ENCODE measurements around the gene RYR2. TPM values are rescaled to one million over a fixed set of nuclear protein-coding genes. Genes with fewer than 3 reads are reported as not detected.

The RYR2 gene
- total RNA-seq, 2 donors from 2014 or later = 0.15 to 0.26 TPM

- H3K9me3 Mint-ChIP-seq = no peaks in the 10 kb centered on the region
- H3K27ac Mint-ChIP-seq = no peak overlapping the region
- H3K4me1 Mint-ChIP-seq = peaks cover 5% of the 10 kb centered on the region
- H3K4me3 Mint-ChIP-seq = no peak overlapping the region
- no peak for ATAC-seq (replicated peaks)
- H3K36me3 Mint-ChIP-seq (ENCODE audit: low read depth) = no peaks in the 10 kb centered on the region
- peaks cover 36% of the 10 kb centered on the region for H3K27me3 Mint-ChIP-seq
Measured at GRCh38 chr1:237042892-237043576, 1.1 kb downstream of the RYR2 start.

- Mint-ChIP-seq H3K4me3 (no peak overlapping the region), H3K4me1 (peaks cover 5% of the 10 kb centered on the region), H3K9me3 (no peaks in the 10 kb centered on the region), H3K27ac (no peak overlapping the region), H3K27me3 (peaks cover 36% of the 10 kb centered on the region), H3K36me3 (ENCODE audit: low read depth) (no peaks in the 10 kb centered on the region)
- no peak for ATAC-seq (replicated peaks)
Measured at GRCh38 chr1:237043846-237044636, 2.1 kb downstream of the RYR2 start.

- no peak for ATAC-seq (replicated peaks)
- peaks cover 37% of the 10 kb centered on the region for H3K27me3 Mint-ChIP-seq
- no peaks in the 10 kb centered on the region for H3K9me3 Mint-ChIP-seq
- H3K27ac Mint-ChIP-seq = no peak overlapping the region
- no peak overlapping the region for H3K4me3 Mint-ChIP-seq
- no peaks in the 10 kb centered on the region for H3K36me3 Mint-ChIP-seq (ENCODE audit: low read depth)
- peaks cover 5% of the 10 kb centered on the region for H3K4me1 Mint-ChIP-seq
Measured at GRCh38 chr1:237045278-237046016, 3.5 kb downstream of the RYR2 start.

GRCh38 chr1:237048803-237049202 is 6.8 kb downstream of the RYR2 start:
- Mint-ChIP-seq H3K27ac (no peak overlapping the region), H3K9me3 (no peaks in the 10 kb centered on the region), H3K4me3 (no peak overlapping the region), H3K4me1 (no peaks in the 10 kb centered on the region), H3K36me3 (ENCODE audit: low read depth) (no peaks in the 10 kb centered on the region), H3K27me3 (peaks cover 26% of the 10 kb centered on the region)
- no peak for ATAC-seq (replicated peaks)

GRCh38 chr1:237050185-237050584 is 8.2 kb downstream of the RYR2 start:
- Mint-ChIP-seq H3K27ac (no peak overlapping the region), H3K9me3 (no peaks in the 10 kb centered on the region), H3K4me1 (no peaks in the 10 kb centered on the region), H3K27me3 (peaks cover 27% of the 10 kb centered on the region), H3K36me3 (ENCODE audit: low read depth) (no peaks in the 10 kb centered on the region), H3K4me3 (no peak overlapping the region)
- ATAC-seq (replicated peaks) = no peak

- Mint-ChIP-seq H3K4me1 (no peaks in the 10 kb centered on the region), H3K27ac (no peak overlapping the region), H3K27me3 (peaks cover 29% of the 10 kb centered on the region), H3K36me3 (ENCODE audit: low read depth) (no peaks in the 10 kb centered on the region), H3K4me3 (no peak overlapping the region), H3K9me3 (no peaks in the 10 kb centered on the region)
- ATAC-seq (replicated peaks) = no peak
Measured at GRCh38 chr1:237050915-237051314, 8.9 kb downstream of the RYR2 start.

- H3K4me1 Mint-ChIP-seq = no peaks in the 10 kb centered on the region
- peaks cover 3% of the 10 kb centered on the region for H3K9me3 Mint-ChIP-seq
- no peak overlapping the region for H3K27ac Mint-ChIP-seq
- no peak for ATAC-seq (replicated peaks)
- peaks cover 32% of the 10 kb centered on the region for H3K27me3 Mint-ChIP-seq
- no peaks in the 10 kb centered on the region for H3K36me3 Mint-ChIP-seq (ENCODE audit: low read depth)
- H3K4me3 Mint-ChIP-seq = no peak overlapping the region
Measured at GRCh38 chr1:237054313-237054712, 12.3 kb downstream of the RYR2 start.

- H3K4me1 Mint-ChIP-seq = no peaks in the 10 kb centered on the region
- H3K4me3 Mint-ChIP-seq = no peak overlapping the region
- H3K9me3 Mint-ChIP-seq = peaks cover 3% of the 10 kb centered on the region
- peaks cover 23% of the 10 kb centered on the region for H3K27me3 Mint-ChIP-seq
- no peak for ATAC-seq (replicated peaks)
- no peaks in the 10 kb centered on the region for H3K36me3 Mint-ChIP-seq (ENCODE audit: low read depth)
- H3K27ac Mint-ChIP-seq = no peak overlapping the region
Measured at GRCh38 chr1:237058470-237058869, 16.5 kb downstream of the RYR2 start.

- ATAC-seq (replicated peaks) = no peak
- H3K36me3 Mint-ChIP-seq (ENCODE audit: low read depth) = no peaks in the 10 kb centered on the region
- no peaks in the 10 kb centered on the region for H3K4me1 Mint-ChIP-seq
- H3K27me3 Mint-ChIP-seq = peaks cover 23% of the 10 kb centered on the region
- no peak overlapping the region for H3K4me3 Mint-ChIP-seq
- H3K27ac Mint-ChIP-seq = no peak overlapping the region
- peaks cover 3% of the 10 kb centered on the region for H3K9me3 Mint-ChIP-seq
Measured at GRCh38 chr1:237059244-237059643, 17.3 kb downstream of the RYR2 start.

GRCh38 chr1:237062976-237063375 is 21.0 kb downstream of the RYR2 start:
- no peaks in the 10 kb centered on the region for H3K36me3 Mint-ChIP-seq (ENCODE audit: low read depth)
- no peak overlapping the region for H3K4me3 Mint-ChIP-seq
- peaks cover 19% of the 10 kb centered on the region for H3K27me3 Mint-ChIP-seq
- no peak overlapping the region for H3K27ac Mint-ChIP-seq
- no peaks in the 10 kb centered on the region for H3K4me1 Mint-ChIP-seq
- H3K9me3 Mint-ChIP-seq = no peaks in the 10 kb centered on the region
- ATAC-seq (replicated peaks) = no peak

- ATAC-seq (replicated peaks) = no peak
Measured at GRCh38 chr1:237065903-237066302, 23.9 kb downstream of the RYR2 start.

GRCh38 chr1:237070519-237070918 is 28.5 kb downstream of the RYR2 start:
- Mint-ChIP-seq H3K27me3 (peaks cover 26% of the 10 kb centered on the region), H3K4me3 (no peak overlapping the region), H3K4me1 (no peaks in the 10 kb centered on the region), H3K9me3 (peaks cover 3% of the 10 kb centered on the region), H3K27ac (no peak overlapping the region), H3K36me3 (ENCODE audit: low read depth) (no peaks in the 10 kb centered on the region)
- no peak for ATAC-seq (replicated peaks)

More at GRCh38 chr1:237065903-237066302, 23.9 kb downstream of the RYR2 start:
- H3K9me3 Mint-ChIP-seq = no peaks in the 10 kb centered on the region
- no peak overlapping the region for H3K4me3 Mint-ChIP-seq
- H3K36me3 Mint-ChIP-seq (ENCODE audit: low read depth) = no peaks in the 10 kb centered on the region
- no peaks in the 10 kb centered on the region for H3K4me1 Mint-ChIP-seq
- H3K27me3 Mint-ChIP-seq = peaks cover 27% of the 10 kb centered on the region
- no peak overlapping the region for H3K27ac Mint-ChIP-seq

GRCh38 chr1:237071641-237072420 is 29.8 kb downstream of the RYR2 start:
- Mint-ChIP-seq H3K4me1 (no peaks in the 10 kb centered on the region), H3K9me3 (peaks cover 3% of the 10 kb centered on the region), H3K36me3 (ENCODE audit: low read depth) (no peaks in the 10 kb centered on the region), H3K27ac (no peak overlapping the region), H3K27me3 (peaks cover 23% of the 10 kb centered on the region), H3K4me3 (no peak overlapping the region)
- ATAC-seq (replicated peaks) = no peak
